Esophagus squamous epithelium (tissue), 4 donors: Measurements from ENCODE around the gene DICER1.

Experiments used
- CTCF ChIP-seq, 6 experiments: fragments of 450-650 bp in 4 of 6; fragments of 200-600 bp in 2 of 6; sonication (generic) in 2 of 6; IDR thresholded peaks; one replicate each; pipeline ENCODE4 v1.5.1; 2016 to 2019; ENCODE audit warnings: antibody characterized with exemption in 6 of 6, mild to moderate bottlenecking in 4 of 6, moderate library complexity in 4 of 6
- POLR2A ChIP-seq, 4 donors: fragments of 450-650 bp; IDR thresholded peaks; one replicate each; pipeline ENCODE4 v1.6.1; 2017; ENCODE audit warnings: antibody characterized with exemption in 4 of 4, mild to moderate bottlenecking in 4 of 4, moderate library complexity in 3 of 4

DNA sequence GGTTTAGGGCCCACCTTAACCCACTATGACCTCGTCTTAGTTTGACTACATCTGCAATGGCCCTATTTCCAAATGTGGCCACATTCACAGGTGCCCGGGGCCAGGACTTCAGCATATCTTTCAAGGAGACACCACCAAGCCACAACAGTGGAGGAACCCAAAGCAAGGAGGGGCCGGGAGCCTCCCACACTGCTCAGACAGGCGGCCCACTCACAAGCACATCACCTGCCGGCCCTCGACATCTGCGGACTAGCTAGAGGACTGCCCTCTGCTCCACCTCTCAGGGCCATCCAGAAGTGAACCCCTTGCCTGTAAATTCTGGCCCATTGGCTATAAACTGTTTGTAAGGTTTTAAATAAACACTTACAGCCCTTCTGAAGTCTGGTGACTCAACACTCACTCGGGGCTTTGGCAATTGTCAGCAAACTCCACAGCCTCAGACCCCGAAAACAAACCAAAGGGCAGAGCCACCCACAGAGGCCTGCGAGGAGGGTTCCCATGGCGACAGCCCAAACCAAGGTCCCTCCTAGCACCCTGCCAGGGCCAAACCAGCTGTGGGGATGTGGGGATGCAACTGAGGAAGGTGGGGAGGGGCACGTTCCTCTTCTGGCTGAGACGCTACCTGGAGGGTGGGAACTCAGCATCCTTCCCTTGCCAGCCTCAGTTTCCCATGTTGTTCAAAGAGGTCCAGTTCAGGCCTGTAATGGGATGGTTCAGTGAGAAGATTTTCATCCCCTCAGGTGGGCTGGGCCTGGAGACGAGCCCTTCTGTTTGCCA lies 95.8 kb downstream of the DICER1 start:
- no peak for TF ChIP-seq CTCF (IDR thresholded peaks at IDR 0.05)
- TF ChIP-seq POLR2A (IDR thresholded peaks at IDR 0.05): no peak
